Ascending aorta (tissue), 2 donors: ENCODE data around the gene ULK4. TPM values are rescaled to one million over a fixed set of nuclear protein-coding genes. Genes with fewer than 3 reads are reported as not detected.

ENCODE experiments used
- DNase-seq, 2 donors: peaks; one replicate each; pipeline ENCODE4 v3.0.0-alpha.2; 2019; ENCODE audit warnings: low spot score in 2 of 2
- H3K27ac ChIP-seq, 2 donors: fragments of 200-600 bp; sonication (generic); one replicate each; pipeline ENCODE4 v1.5.1; 2016 to 2017; ENCODE audit warnings: mild to moderate bottlenecking in 1 of 2
- H3K27me3 ChIP-seq: fragments of 200-600 bp; sonication (generic); one replicate; pipeline ENCODE4 v1.5.1; 2017
- H3K36me3 ChIP-seq, 2 donors: fragments of 200-600 bp; sonication (generic); one replicate each; pipeline ENCODE4 v1.5.1; 2016
- H3K4me1 ChIP-seq, 2 donors: fragments of 200-600 bp; sonication (generic); one replicate each; pipeline ENCODE4 v1.5.1; 2016 to 2017; ENCODE audit warnings: mild to moderate bottlenecking in 1 of 2
- H3K4me3 ChIP-seq, 2 donors: fragments of 200-600 bp; sonication (generic); one replicate each; pipeline ENCODE4 v1.5.1; 2016 to 2017; ENCODE audit warnings: mild to moderate bottlenecking in 1 of 2
- H3K9me3 ChIP-seq, 2 donors: fragments of 200-600 bp; sonication (generic); one replicate each; pipeline ENCODE4 v1.5.1; 2016
- intact Hi-C: fragments of 100-400 bp; cut with DNase I; formaldehyde crosslinking; loops from one replicate; pipeline ENCODE4 v1.15.1; 2023
- total RNA-seq: library from RNA; depleted of rRNA; stranded (reverse); fragments of >200 nt; gene quantifications from one replicate; pipeline ENCODE4 v1.1.0, GENCODE V29; 2016
- TF ChIP-seq, protein P1 (sequence below), 3 experiments: fragments of 200-600 bp in 2 of 3; fragments of 450-650 bp in 1 of 3; sonication (generic) in 2 of 3; IDR thresholded peaks; one replicate each; pipeline ENCODE4 v1.5.1; 2016 to 2019; ENCODE audit warnings: antibody characterized with exemption in 3 of 3, mild to moderate bottlenecking in 1 of 3, moderate library complexity in 1 of 3

Gene ULK4
- total RNA-seq, 1 donor from 2014 or later = 4.2 TPM

DNA sequence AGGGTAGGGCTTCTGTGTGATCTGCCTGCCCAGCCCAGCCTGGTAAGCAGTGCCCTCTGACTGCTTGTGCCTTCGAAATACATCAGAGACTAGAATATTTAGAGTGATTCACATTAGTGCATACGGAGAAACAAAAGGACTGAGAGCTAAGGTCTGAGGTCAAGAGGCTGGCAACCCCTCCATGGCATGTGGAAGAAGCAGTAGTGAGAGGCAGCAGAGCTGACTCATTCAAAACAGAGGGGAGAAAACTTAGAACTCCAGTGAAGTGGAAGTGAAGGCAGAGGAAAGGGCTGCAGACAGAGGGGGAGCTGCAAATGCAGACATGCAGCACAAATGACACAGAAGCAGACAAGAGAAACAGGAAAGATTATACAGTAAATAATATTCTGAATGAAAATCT lies 61.6 kb downstream of the ULK4 start:
- TF ChIP-seq, protein P1, sequence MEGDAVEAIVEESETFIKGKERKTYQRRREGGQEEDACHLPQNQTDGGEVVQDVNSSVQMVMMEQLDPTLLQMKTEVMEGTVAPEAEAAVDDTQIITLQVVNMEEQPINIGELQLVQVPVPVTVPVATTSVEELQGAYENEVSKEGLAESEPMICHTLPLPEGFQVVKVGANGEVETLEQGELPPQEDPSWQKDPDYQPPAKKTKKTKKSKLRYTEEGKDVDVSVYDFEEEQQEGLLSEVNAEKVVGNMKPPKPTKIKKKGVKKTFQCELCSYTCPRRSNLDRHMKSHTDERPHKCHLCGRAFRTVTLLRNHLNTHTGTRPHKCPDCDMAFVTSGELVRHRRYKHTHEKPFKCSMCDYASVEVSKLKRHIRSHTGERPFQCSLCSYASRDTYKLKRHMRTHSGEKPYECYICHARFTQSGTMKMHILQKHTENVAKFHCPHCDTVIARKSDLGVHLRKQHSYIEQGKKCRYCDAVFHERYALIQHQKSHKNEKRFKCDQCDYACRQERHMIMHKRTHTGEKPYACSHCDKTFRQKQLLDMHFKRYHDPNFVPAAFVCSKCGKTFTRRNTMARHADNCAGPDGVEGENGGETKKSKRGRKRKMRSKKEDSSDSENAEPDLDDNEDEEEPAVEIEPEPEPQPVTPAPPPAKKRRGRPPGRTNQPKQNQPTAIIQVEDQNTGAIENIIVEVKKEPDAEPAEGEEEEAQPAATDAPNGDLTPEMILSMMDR (IDR thresholded peaks at IDR 0.05) = no peak
- no peaks in the 10 kb centered on the region for H3K4me1 ChIP-seq
- no peaks in the 10 kb centered on the region for H3K9me3 ChIP-seq
- H3K27ac ChIP-seq = no peak overlapping the region
- no peaks in the 10 kb centered on the region for H3K36me3 ChIP-seq
- no peaks in the 10 kb centered on the region for H3K27me3 ChIP-seq
- no peak overlapping the region for H3K4me3 ChIP-seq
- no peak for DNase-seq
- intact Hi-C loops = no loop called here

DNA sequence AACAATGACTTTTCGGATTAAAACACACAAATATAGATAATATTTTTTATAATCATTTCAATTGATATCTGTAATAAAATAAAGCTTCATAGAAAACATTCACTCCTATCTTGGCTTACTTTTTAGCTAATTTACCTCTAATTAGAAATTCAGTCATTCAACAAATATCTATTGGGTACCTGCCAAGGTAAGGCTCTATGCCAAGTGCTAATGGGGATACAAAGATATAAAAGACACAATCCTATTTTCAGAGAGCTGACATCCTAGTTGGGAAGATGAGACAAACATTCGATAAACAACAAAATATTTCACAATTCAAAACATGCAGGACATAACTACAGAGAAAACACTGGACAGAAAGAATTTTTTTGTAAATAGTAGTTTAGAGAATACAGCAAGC lies 63.3 kb downstream of the ULK4 start:
- DNase-seq = no peak
- TF ChIP-seq, protein P1 (IDR thresholded peaks at IDR 0.05) = no peak
- Histone ChIP-seq H3K36me3 (no peaks in the 10 kb centered on the region), H3K9me3 (no peaks in the 10 kb centered on the region), H3K27me3 (no peaks in the 10 kb centered on the region), H3K4me1 (no peaks in the 10 kb centered on the region), H3K4me3 (no peak overlapping the region), H3K27ac (no peak overlapping the region)
- intact Hi-C loops = loop anchor here (10.0 kb wide), 1 partner anchor 116 kb away; no protein-coding TSS in a partner anchor

DNA sequence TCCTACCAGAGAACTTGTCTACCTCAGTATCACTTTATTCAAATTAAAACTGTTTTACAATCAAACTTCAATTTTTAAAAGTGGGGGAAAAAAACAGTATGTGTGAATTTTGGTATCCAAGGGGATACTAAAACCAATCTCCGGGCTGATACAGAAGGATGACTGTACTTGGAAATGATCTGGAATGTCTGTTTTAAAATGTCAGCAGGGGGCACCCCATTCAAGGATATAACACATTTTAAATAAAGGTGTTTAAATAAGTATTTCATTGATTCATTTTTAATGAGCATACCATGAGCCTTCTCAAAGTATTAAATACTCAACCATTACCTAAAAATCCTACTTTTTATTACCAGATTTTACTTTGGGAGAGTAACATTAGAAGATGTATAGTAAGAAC lies 67.9 kb downstream of the ULK4 start:
- H3K4me1 ChIP-seq = no peaks in the 10 kb centered on the region
- intact Hi-C loops = loop anchor here (1.0 to 10.0 kb wide), 4 partner anchors 121 to 548 kb away; no protein-coding TSS in a partner anchor
- no peaks in the 10 kb centered on the region for H3K36me3 ChIP-seq
- no peak overlapping the region for H3K4me3 ChIP-seq
- H3K27ac ChIP-seq = no peak overlapping the region
- H3K27me3 ChIP-seq = no peaks in the 10 kb centered on the region
- H3K9me3 ChIP-seq = no peaks in the 10 kb centered on the region
- DNase-seq = no peak
- TF ChIP-seq, protein P1 (IDR thresholded peaks at IDR 0.05) = peak; percentile 37 to 54 (median 43)

DNA sequence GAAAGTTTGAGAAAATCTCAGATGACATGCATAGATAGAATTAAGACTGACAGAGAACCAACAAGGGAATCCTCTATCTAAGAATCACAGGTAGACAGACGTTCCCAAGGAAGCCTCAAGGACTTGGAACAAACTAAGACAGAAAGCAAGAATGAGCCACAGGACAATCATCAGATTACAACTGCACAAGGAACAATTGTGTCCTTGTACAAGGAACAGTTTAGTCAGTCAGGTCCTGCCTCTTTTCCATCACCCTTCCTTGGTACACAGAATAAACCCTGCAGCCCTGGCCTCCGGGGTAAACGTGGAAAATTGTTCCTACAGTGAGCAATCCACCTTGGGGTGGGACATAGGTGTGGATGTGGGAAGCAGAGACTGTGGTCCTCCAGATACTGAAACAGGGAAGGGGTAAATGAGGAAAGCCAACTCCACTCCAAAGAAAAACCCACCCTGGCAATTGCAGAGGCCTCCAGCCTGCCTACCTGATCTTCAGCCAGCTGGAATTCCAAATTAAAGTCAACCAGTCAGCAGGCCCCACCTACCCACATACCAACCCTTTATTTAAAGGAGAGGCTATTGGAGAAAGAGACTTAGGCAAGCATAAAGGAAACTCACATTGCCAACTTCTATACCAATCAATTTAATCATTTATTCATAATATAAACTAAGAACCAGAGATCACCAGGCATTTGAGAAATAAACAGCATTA lies 73.4 kb downstream of the ULK4 start:
- no peaks in the 10 kb centered on the region for H3K36me3 ChIP-seq
- no peak overlapping the region for H3K4me3 ChIP-seq
- H3K27ac ChIP-seq = no peak overlapping the region
- TF ChIP-seq, protein P1 (IDR thresholded peaks at IDR 0.05) = no peak
- no peaks in the 10 kb centered on the region for H3K4me1 ChIP-seq
- no peaks in the 10 kb centered on the region for H3K9me3 ChIP-seq
- no peak for DNase-seq
- no peaks in the 10 kb centered on the region for H3K27me3 ChIP-seq
- intact Hi-C loops = no loop called here

DNA sequence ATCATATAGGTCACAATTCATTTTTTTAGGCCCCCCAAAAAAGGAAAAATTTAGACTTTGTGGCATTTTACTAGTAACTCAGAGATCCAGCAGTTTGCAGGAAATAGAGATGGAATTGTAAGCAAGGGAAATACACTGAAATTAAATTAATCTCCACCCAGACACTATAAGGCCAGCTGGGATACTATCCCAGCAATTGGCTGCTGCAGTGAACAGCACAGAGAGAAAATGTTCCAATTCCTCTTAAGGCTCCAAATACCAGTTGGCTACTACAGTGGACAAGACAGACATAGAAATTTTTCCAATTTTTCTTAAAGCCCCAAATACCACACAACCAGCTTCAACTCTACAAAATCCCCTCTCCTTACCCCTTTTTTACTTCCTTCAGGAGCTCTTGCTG lies 78.9 kb downstream of the ULK4 start:
- Histone ChIP-seq H3K4me1 (no peaks in the 10 kb centered on the region), H3K27ac (no peak overlapping the region), H3K36me3 (no peaks in the 10 kb centered on the region), H3K9me3 (no peaks in the 10 kb centered on the region), H3K27me3 (no peaks in the 10 kb centered on the region), H3K4me3 (no peak overlapping the region)
- intact Hi-C loops = no loop called here
- TF ChIP-seq, protein P1 (IDR thresholded peaks at IDR 0.05) = no peak
- no peak for DNase-seq
